IMR-90 (cell line): Measurements from ENCODE around the gene NDUFV3. TPM values are rescaled to one million over a fixed set of nuclear protein-coding genes. Genes with fewer than 3 reads are reported as not detected.

Experiments
- ATAC-seq: fragments of 200-7000 bp; cut with Tn5 transposase; 2 replicates; pipeline ENCODE4 v1.9.1; 2020; ENCODE audit warnings: low read depth, mild to moderate bottlenecking, moderate library complexity
- BruUV-seq: library from RNA; stranded (reverse); fragments of 400-500 nt; replicated peaks from 2 replicates; lab custom pipeline; 2021; lab: Mats Ljungman, UMichigan
- CTCF ChIA-PET: fragments of 300-600 bp; formaldehyde crosslinking; extraction: SDS; loops from one replicate; lab custom pipeline; 2021; ENCODE audit warnings: antibody characterized with exemption; lab: Yijun Ruan, JAX
- POLR2A ChIA-PET: fragments of 300-600 bp; sonication (Branson Sonifier 250); formaldehyde crosslinking; loops from one replicate; lab custom pipeline; 2022; ENCODE audit warnings: antibody characterized with exemption; ENCODE audit not compliant: unreplicated experiment; lab: Charles Lee
- DNase-seq: peaks from one replicate; pipeline ENCODE4 v3.0.0; 2013
- H2AFZ ChIP-seq: replicated peaks from 2 replicates; pipeline ENCODE3; 2013; ENCODE audit warnings: low read length, mild to moderate bottlenecking; ENCODE audit not compliant: poor library complexity
- H2AK5ac ChIP-seq: 2 replicates; pipeline ENCODE4 v1.6.1; 2013; ENCODE audit warnings: low read depth, low read length, inconsistent platforms
- H2AK9ac ChIP-seq: replicated peaks from 2 replicates; pipeline ENCODE3; 2013; ENCODE audit warnings: mild to moderate bottlenecking, low read depth, low read length, moderate library complexity; ENCODE audit not compliant: poor library complexity
- H2BK120ac ChIP-seq: 2 replicates; pipeline ENCODE4 v1.6.1; 2013; ENCODE audit warnings: low read depth, low read length, inconsistent platforms
- H2BK15ac ChIP-seq: 3 replicates; pipeline ENCODE4 v1.6.1; 2013; ENCODE audit warnings: low read depth, low read length, inconsistent platforms
- H2BK20ac ChIP-seq: 2 replicates; pipeline ENCODE4 v1.6.1; 2013; ENCODE audit warnings: low read depth, mild to moderate bottlenecking, inconsistent platforms, low read length, moderate library complexity
- H2BK5ac ChIP-seq: 2 replicates; pipeline ENCODE4 v1.6.1; 2013; ENCODE audit warnings: mild to moderate bottlenecking, low read depth, low read length, inconsistent platforms; ENCODE audit not compliant: poor library complexity, severe bottlenecking
- H3K14ac ChIP-seq: replicated peaks from 2 replicates; pipeline ENCODE4 v1.6.1; 2013; ENCODE audit warnings: low read depth, low read length, inconsistent platforms
- H3K18ac ChIP-seq: 2 replicates; pipeline ENCODE4 v1.6.1; 2013; ENCODE audit warnings: low read depth, low read length, control low read depth
- H3K23ac ChIP-seq: 2 replicates; pipeline ENCODE4 v1.6.1; 2013; ENCODE audit warnings: low read depth, low read length, inconsistent platforms
- H3K27ac ChIP-seq: 2 replicates; pipeline ENCODE4 v1.5.1; 2013; ENCODE audit warnings: mild to moderate bottlenecking, control low read depth, low read length; ENCODE audit not compliant: insufficient read depth
- H3K27me3 ChIP-seq: 2 replicates; pipeline ENCODE4 v1.6.1; 2013; ENCODE audit warnings: low read length; ENCODE audit not compliant: control insufficient read depth, insufficient read depth
- H3K36me3 ChIP-seq: 2 replicates; pipeline ENCODE4 v1.6.1; 2013; ENCODE audit warnings: low read length, mixed read lengths; ENCODE audit not compliant: control insufficient read depth, insufficient read depth
- H3K4ac ChIP-seq: 2 replicates; pipeline ENCODE4 v1.6.1; 2013; ENCODE audit warnings: low read depth, low read length, inconsistent platforms
- H3K4me1 ChIP-seq: 2 replicates; pipeline ENCODE4 v1.6.1; 2013; ENCODE audit warnings: low read length, mixed read lengths; ENCODE audit not compliant: control insufficient read depth, insufficient read depth
- H3K4me2 ChIP-seq: 2 replicates; pipeline ENCODE4 v1.6.1; 2013; ENCODE audit warnings: low read depth, mild to moderate bottlenecking, control low read depth, low read length, moderate library complexity
- H3K4me3 ChIP-seq: 2 replicates; pipeline ENCODE4 v1.5.1; 2013; ENCODE audit warnings: low read depth, mild to moderate bottlenecking, control low read depth, low read length, moderate library complexity; ENCODE audit not compliant: insufficient read depth
- H3K56ac ChIP-seq: 2 replicates; pipeline ENCODE4 v1.6.1; 2013; ENCODE audit warnings: low read length, inconsistent platforms; ENCODE audit not compliant: insufficient read depth; ENCODE audit errors: extremely low read depth
- H3K79me1 ChIP-seq, 2 experiments: 2 replicates each; pipeline ENCODE4 v1.6.1; 2013; ENCODE audit warnings: low read length in 2 of 2, inconsistent platforms in 1 of 2, low read depth in 1 of 2
- H3K9ac ChIP-seq: 2 replicates; pipeline ENCODE4 v1.6.1; 2013; ENCODE audit warnings: low read depth, low read length, control low read depth
- H3K9me1 ChIP-seq: 2 replicates; pipeline ENCODE4 v1.6.1; 2013; ENCODE audit warnings: low read length, inconsistent platforms; ENCODE audit not compliant: insufficient read depth
- H3K9me3 ChIP-seq: 2 replicates; pipeline ENCODE4 v1.6.1; 2013; ENCODE audit warnings: low read length; ENCODE audit not compliant: control insufficient read depth, insufficient read depth
- H4K20me1 ChIP-seq: 2 replicates; pipeline ENCODE4 v1.6.1; 2013; ENCODE audit warnings: low read length, inconsistent platforms; ENCODE audit not compliant: insufficient read depth
- H4K5ac ChIP-seq: 2 replicates; pipeline ENCODE4 v1.6.1; 2013; ENCODE audit warnings: mild to moderate bottlenecking, low read depth, low read length, control low read depth
- H4K8ac ChIP-seq, 2 experiments: 2 replicates each; pipeline ENCODE4 v1.6.1; 2013; ENCODE audit warnings: low read depth in 2 of 2, low read length in 2 of 2, control low read depth in 1 of 2, inconsistent platforms in 1 of 2
- H4K91ac ChIP-seq: 2 replicates; pipeline ENCODE4 v1.6.1; 2013; ENCODE audit warnings: low read depth, low read length, inconsistent platforms; ENCODE audit not compliant: insufficient read depth
- BHLHE40 ChIP-seq: fragments of 150-350 bp; IDR thresholded peaks from 2 replicates; pipeline ENCODE4 v1.6.1; 2016; ENCODE audit warnings: mild to moderate bottlenecking, low read depth, low read length
- CHD1 ChIP-seq: IDR thresholded peaks from 2 replicates; pipeline ENCODE4 v1.6.1; 2012; ENCODE audit warnings: low read depth, low read length, improper control_type of control experiment
- MAFK ChIP-seq: IDR thresholded peaks from 2 replicates; pipeline ENCODE4 v1.6.1; 2012; ENCODE audit warnings: low read depth, low read length, improper control_type of control experiment
- POLR2A ChIP-seq: IDR thresholded peaks from 2 replicates; pipeline ENCODE4 v1.6.1; 2012; ENCODE audit warnings: mild to moderate bottlenecking, low read depth, low read length
- WGBS, 2 experiments: methylation state at CpG; one replicate each; pipeline versions ENCODE4 v1.1.5 to v1.1.7; 2013; ENCODE audit warnings: missing lambda C conversion rate in 2 of 2; ENCODE audit not compliant: insufficient read length in 1 of 2; ENCODE audit errors: extremely low coverage in 2 of 2; 5-methylcytosine and 5-hydroxymethylcytosine counted together
- dilution Hi-C: fragments of 300-500 bp; cut with HindIII; formaldehyde crosslinking; loops from one replicate; pipeline ENCODE4 v1.14.3; 2018; ENCODE audit warnings: low sequenced_read_pairs; ENCODE audit not compliant: unreplicated experiment
- in situ Hi-C: fragments of 300-500 bp; cut with MboI; formaldehyde crosslinking; loops from 3 replicates; pipeline ENCODE4 v1.14.3; 2019; ENCODE audit warnings: low sequenced_read_pairs, inconsistent platforms, mixed read lengths
- intact Hi-C: fragments of 100-400 bp; cut with micrococcal nuclease; formaldehyde crosslinking; loops from 2 replicates; pipeline ENCODE4 v1.10.0; 2022
- polyA plus RNA-seq, 3 experiments: library from polyadenylated mRNA; depleted of rRNA; stranded (reverse); fragments of >200 nt; gene quantifications; 2 replicates each; pipeline ENCODE4 v1.2.3, GENCODE V29; 2012; ENCODE audit warnings: low replicate concordance in 1 of 3
- total RNA-seq: library from RNA; depleted of rRNA; stranded (reverse); fragments of >200 nt; gene quantifications from 2 replicates; pipeline ENCODE4 v1.2.3, GENCODE V29; 2012
- TF ChIP-seq, protein P1 (sequence below): fragments of 150-350 bp; IDR thresholded peaks from 2 replicates; pipeline ENCODE4 v1.6.1; 2017; ENCODE audit warnings: mild to moderate bottlenecking, antibody characterized with exemption, low read length, low read depth

Gene NDUFV3
- total and polyA plus RNA-seq, 2 of the 4 experiments (the other 2 are of a cell fraction) = 38.5 to 55.6 TPM

DNA sequence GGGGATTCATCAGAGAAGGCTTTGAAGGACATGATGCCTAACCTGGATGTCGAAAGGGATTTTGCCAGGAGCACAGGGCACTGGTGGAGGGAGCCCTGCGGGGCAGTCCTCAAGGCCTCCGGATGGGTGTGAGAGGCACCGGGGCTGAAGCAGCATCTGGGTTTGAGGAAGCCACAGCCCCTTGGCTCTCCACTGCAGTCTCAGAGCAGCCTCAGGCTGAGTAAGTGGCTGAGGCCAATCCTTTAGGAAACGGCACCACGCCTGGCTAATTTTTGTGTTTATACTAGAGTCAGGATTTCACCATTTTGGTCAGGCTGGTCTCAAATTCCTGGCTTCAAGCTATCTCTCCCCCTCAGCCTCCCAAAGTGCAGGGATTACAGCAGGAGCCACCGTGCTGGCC is 20.4 kb downstream of the NDUFV3 start:
- POLR2A ChIA-PET = no interaction called here
- 100% methylated on average over 3 of the region's 7 CpGs; no CpG with 5 or more reads in 1 of the 2 experiments for WGBS, 2 experiments

More for the DNA sequence above, 20.4 kb downstream of the NDUFV3 start:
- intact Hi-C loops (no loop called here), in situ Hi-C loops (no loop called here), dilution Hi-C loops (no loop called here)
- H3K56ac ChIP-seq = no peak overlapping the region
- H3K23ac ChIP-seq = no peak overlapping the region
- ATAC-seq = peak; percentile 63
- no peak overlapping the region for H2BK15ac ChIP-seq
- BruUV-seq = no TSS peak
- no peak overlapping the region for H3K9ac ChIP-seq
- H3K14ac ChIP-seq = no peak overlapping the region
- no peak overlapping the region for H3K4me2 ChIP-seq
- no peak overlapping the region for H3K27ac ChIP-seq
- H2BK20ac ChIP-seq = no peak overlapping the region
- peaks cover 7 to 18% of the 10 kb centered on the region in 2 experiments; a peak in 3 of 4 replicates for H3K79me1 ChIP-seq
- H3K9me1 ChIP-seq = no peaks in the 10 kb centered on the region
- TF ChIP-seq POLR2A = no peak
- no peak for TF ChIP-seq MAFK
- no peak for TF ChIP-seq BHLHE40
- TF ChIP-seq CHD1 = no peak
- TF ChIP-seq, protein P1, sequence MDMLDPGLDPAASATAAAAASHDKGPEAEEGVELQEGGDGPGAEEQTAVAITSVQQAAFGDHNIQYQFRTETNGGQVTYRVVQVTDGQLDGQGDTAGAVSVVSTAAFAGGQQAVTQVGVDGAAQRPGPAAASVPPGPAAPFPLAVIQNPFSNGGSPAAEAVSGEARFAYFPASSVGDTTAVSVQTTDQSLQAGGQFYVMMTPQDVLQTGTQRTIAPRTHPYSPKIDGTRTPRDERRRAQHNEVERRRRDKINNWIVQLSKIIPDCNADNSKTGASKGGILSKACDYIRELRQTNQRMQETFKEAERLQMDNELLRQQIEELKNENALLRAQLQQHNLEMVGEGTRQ = no peak
- H3K27me3 ChIP-seq = no peaks in the 10 kb centered on the region
- H3K4me3 ChIP-seq = no peak overlapping the region
- no peak overlapping the region for H2BK5ac ChIP-seq
- H4K20me1 ChIP-seq = no peaks in the 10 kb centered on the region; the same call in 1 of the 2 replicates
- peaks cover 24% of the 10 kb centered on the region for H3K36me3 ChIP-seq
- H2AK9ac ChIP-seq = no peak overlapping the region
- CTCF ChIA-PET = no interaction called here
- no peak overlapping the region for H3K18ac ChIP-seq
- H4K8ac ChIP-seq = no peak overlapping the region
- no peak overlapping the region for H2AK5ac ChIP-seq
- H2BK120ac ChIP-seq = no peak overlapping the region
- H3K9me3 ChIP-seq = no peaks in the 10 kb centered on the region
- DNase-seq = no peak
- no peak overlapping the region for H4K5ac ChIP-seq
- no peak overlapping the region for H4K91ac ChIP-seq
- H3K4ac ChIP-seq = no peak overlapping the region
- peaks cover 2% of the 10 kb centered on the region; the same call in 1 of the 2 replicates for H3K4me1 ChIP-seq
- H2AFZ ChIP-seq = no peak overlapping the region
